ENCODE measurements around the gene SRM. TPM values are rescaled to one million over a fixed set of nuclear protein-coding genes. Genes with fewer than 3 reads are reported as not detected.

The SRM gene
- total and polyA plus RNA-seq, 2 of the 13 experiments (the other 11 are each of a cell fraction or from before 2014, with no cell fraction given), result 27.9 to 31.8 TPM

DNA sequence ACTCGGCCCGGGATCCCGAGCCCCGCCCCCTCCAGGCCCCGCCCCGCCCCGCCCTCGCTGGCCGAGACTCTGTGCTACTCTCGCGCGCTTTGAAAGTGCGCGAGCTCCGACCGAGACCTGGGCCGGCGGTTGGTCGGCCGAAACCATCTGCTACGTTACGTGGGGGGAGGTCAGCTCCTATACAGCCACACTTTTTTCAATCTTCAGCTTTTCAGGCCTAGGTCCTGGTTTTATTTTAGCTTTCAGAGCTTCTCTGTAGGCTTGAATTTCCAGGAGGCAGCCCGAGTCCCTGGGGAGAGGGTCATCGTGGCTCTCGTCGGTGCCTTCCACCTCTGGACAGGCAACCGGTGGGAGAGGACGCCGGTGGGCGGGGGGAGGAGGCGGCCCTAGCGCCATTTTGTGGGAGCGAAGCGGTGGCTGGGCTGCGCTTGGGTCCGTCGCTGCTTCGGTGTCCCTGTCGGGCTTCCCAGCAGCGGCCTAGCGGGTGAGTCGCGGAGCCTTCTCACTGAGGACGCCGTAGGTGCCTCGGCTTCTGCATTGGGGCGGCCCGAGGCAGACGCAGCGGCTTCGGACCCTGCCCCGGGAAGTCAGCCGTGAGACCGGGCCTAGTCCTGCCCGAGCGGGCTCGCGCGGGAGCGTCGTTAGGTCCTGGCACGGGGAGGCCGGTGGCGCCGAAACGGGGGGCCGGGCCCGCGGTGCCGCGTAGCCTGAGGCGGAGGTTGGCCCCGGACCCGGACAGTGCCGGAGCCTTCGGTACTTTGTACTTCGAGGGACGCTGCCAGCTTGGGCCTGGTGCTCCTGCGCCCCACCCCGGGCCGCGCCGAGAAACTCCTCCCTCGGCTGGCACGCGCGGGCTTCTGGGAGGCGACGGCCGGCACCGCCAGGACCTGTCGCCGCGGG lies 47.3 kb downstream of the SRM start, which contains the start of gene TARDBP (continued):
- TF ChIP-seq, protein P1, sequence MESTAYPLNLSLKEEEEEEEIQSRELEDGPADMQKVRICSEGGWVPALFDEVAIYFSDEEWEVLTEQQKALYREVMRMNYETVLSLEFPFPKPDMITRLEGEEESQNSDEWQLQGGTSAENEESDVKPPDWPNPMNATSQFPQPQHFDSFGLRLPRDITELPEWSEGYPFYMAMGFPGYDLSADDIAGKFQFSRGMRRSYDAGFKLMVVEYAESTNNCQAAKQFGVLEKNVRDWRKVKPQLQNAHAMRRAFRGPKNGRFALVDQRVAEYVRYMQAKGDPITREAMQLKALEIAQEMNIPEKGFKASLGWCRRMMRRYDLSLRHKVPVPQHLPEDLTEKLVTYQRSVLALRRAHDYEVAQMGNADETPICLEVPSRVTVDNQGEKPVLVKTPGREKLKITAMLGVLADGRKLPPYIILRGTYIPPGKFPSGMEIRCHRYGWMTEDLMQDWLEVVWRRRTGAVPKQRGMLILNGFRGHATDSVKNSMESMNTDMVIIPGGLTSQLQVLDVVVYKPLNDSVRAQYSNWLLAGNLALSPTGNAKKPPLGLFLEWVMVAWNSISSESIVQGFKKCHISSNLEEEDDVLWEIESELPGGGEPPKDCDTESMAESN (CRISPR knock-in tag; conservative IDR thresholded peaks at IDR 0.05), result peak; percentile 85
- TF ChIP-seq ISX (CRISPR knock-in tag; conservative IDR thresholded peaks at IDR 0.05), result peak; percentile 44; the same call in 1 of the 2 replicates
- peak; percentile 68; the same call in 1 of the 2 replicates for TF ChIP-seq CREM (IDR thresholded peaks at IDR 0.05)
- TF ChIP-seq CREM (CRISPR knock-in tag; IDR thresholded peaks at IDR 0.05), result no peak
- TF ChIP-seq ZNF230 (CRISPR knock-in tag; IDR thresholded peaks at IDR 0.05), result peak; percentile 81
- TF ChIP-seq ZNF33B (CRISPR knock-in tag; IDR thresholded peaks at IDR 0.05), result 0 out of 2 replicates have a peak, but pooled peaks have one; percentile 3
- peak; percentile 48; the same call in 1 of the 2 replicates for TF ChIP-seq CREB1 (IDR thresholded peaks at IDR 0.05)
- peak; percentile 77 for TF ChIP-seq CREB1 (CRISPR knock-in tag; IDR thresholded peaks at IDR 0.05)
- peak; percentile 21; the same call in 1 of the 2 replicates for TF ChIP-seq ZKSCAN8 (CRISPR knock-in tag; IDR thresholded peaks at IDR 0.05; ENCODE audit: borderline replicate concordance)
- TF ChIP-seq ZMYM4 (CRISPR knock-in tag; IDR thresholded peaks at IDR 0.05), result peak; percentile 64
- TF ChIP-seq ISL2 (CRISPR knock-in tag; IDR thresholded peaks at IDR 0.05), result peak; percentile 64
- TF ChIP-seq ZNF839 (CRISPR knock-in tag; IDR thresholded peaks at IDR 0.05; ENCODE audit: borderline replicate concordance), result 0 out of 2 replicates have a peak, but pooled peaks have one; percentile 79
- TF ChIP-seq, protein P2, sequence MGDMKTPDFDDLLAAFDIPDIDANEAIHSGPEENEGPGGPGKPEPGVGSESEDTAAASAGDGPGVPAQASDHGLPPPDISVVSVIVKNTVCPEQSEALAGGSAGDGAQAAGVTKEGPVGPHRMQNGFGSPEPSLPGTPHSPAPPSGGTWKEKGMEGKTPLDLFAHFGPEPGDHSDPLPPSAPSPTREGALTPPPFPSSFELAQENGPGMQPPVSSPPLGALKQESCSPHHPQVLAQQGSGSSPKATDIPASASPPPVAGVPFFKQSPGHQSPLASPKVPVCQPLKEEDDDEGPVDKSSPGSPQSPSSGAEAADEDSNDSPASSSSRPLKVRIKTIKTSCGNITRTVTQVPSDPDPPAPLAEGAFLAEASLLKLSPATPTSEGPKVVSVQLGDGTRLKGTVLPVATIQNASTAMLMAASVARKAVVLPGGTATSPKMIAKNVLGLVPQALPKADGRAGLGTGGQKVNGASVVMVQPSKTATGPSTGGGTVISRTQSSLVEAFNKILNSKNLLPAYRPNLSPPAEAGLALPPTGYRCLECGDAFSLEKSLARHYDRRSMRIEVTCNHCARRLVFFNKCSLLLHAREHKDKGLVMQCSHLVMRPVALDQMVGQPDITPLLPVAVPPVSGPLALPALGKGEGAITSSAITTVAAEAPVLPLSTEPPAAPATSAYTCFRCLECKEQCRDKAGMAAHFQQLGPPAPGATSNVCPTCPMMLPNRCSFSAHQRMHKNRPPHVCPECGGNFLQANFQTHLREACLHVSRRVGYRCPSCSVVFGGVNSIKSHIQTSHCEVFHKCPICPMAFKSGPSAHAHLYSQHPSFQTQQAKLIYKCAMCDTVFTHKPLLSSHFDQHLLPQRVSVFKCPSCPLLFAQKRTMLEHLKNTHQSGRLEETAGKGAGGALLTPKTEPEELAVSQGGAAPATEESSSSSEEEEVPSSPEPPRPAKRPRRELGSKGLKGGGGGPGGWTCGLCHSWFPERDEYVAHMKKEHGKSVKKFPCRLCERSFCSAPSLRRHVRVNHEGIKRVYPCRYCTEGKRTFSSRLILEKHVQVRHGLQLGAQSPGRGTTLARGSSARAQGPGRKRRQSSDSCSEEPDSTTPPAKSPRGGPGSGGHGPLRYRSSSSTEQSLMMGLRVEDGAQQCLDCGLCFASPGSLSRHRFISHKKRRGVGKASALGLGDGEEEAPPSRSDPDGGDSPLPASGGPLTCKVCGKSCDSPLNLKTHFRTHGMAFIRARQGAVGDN (CRISPR knock-in tag; IDR thresholded peaks at IDR 0.05), result peak; percentile 90
- TF ChIP-seq GZF1 (CRISPR knock-in tag; IDR thresholded peaks at IDR 0.05), result peak; percentile 64; the same call in 1 of the 2 replicates
- TF ChIP-seq NFE2 (CRISPR knock-in tag; IDR thresholded peaks at IDR 0.05), result no peak
- peak; percentile 98 for TF ChIP-seq ZNF235 (CRISPR knock-in tag; IDR thresholded peaks at IDR 0.05; ENCODE audit: borderline replicate concordance)
- TF ChIP-seq ZNF775 (CRISPR knock-in tag; IDR thresholded peaks at IDR 0.05; ENCODE audit: borderline replicate concordance), result peak; percentile 31; the same call in 1 of the 2 replicates
- peak; percentile 86; the same call in 1 of the 2 replicates for TF ChIP-seq NAIF1 (CRISPR knock-in tag; IDR thresholded peaks at IDR 0.05; ENCODE audit: borderline replicate concordance)
- no peak for TF ChIP-seq ZNF660 (CRISPR knock-in tag; IDR thresholded peaks at IDR 0.05; ENCODE audit: borderline replicate concordance, low read depth)
- TF ChIP-seq, protein P3, sequence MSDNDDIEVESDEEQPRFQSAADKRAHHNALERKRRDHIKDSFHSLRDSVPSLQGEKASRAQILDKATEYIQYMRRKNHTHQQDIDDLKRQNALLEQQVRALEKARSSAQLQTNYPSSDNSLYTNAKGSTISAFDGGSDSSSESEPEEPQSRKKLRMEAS (IDR thresholded peaks at IDR 0.05), result peak; percentile 58
- TF ChIP-seq, protein P4, sequence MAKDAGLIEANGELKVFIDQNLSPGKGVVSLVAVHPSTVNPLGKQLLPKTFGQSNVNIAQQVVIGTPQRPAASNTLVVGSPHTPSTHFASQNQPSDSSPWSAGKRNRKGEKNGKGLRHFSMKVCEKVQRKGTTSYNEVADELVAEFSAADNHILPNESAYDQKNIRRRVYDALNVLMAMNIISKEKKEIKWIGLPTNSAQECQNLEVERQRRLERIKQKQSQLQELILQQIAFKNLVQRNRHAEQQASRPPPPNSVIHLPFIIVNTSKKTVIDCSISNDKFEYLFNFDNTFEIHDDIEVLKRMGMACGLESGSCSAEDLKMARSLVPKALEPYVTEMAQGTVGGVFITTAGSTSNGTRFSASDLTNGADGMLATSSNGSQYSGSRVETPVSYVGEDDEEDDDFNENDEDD (CRISPR knock-in tag; IDR thresholded peaks at IDR 0.05; ENCODE audit: borderline replicate concordance), result peak; percentile 30; the same call in 1 of the 2 replicates
